HG03060 (cell line): ENCODE results near the gene TMEM131.
"Not testable (repeated sequence)": the region's sequence is repeated elsewhere in the genome, so short reads cannot be mapped to it uniquely, and the experiment has no call there.

Source experiments
- ATAC-seq: cut with Tn5 transposase; IDR thresholded peaks from one replicate; pipeline ENCODE4 v1.9.1; 2021; ENCODE audit warnings: low read depth, moderate number of reproducible peaks; ENCODE audit not compliant: unreplicated experiment

TMEM131 gene

GRCh38 chr2:97824011-97824410 is 171.7 kb downstream of the TMEM131 start:
- ATAC-seq: not testable (repeated sequence)

- ATAC-seq: not testable (repeated sequence)
Observed at GRCh38 chr2:97821862-97822261, 173.9 kb downstream of the TMEM131 start.

GRCh38 chr2:97819754-97820153 is 176.0 kb downstream of the TMEM131 start:
- ATAC-seq: no peak

GRCh38 chr2:97816411-97816810 is 179.3 kb downstream of the TMEM131 start:
- ATAC-seq: no peak

GRCh38 chr2:97812931-97813330 is 182.8 kb downstream of the TMEM131 start:
- no peak for ATAC-seq

- no peak for ATAC-seq
Observed at GRCh38 chr2:97808816-97809215, 186.9 kb downstream of the TMEM131 start.

GRCh38 chr2:97806738-97807618 is 188.8 kb downstream of the TMEM131 start:
- ATAC-seq: no peak

GRCh38 chr2:97805776-97806175 is 190.0 kb downstream of the TMEM131 start:
- no peak for ATAC-seq

GRCh38 chr2:97801028-97801427 is 194.7 kb downstream of the TMEM131 start:
- ATAC-seq: no peak

GRCh38 chr2:97798416-97798815 is 197.3 kb downstream of the TMEM131 start:
- ATAC-seq: no peak

- no peak for ATAC-seq
Observed at GRCh38 chr2:97797355-97797754, 198.4 kb downstream of the TMEM131 start.

- ATAC-seq: no peak
Observed at GRCh38 chr2:97796465-97797126, 199.2 kb downstream of the TMEM131 start.

- no peak for ATAC-seq
Observed at GRCh38 chr2:97792416-97792815, 203.3 kb downstream of the TMEM131 start.

- ATAC-seq: no peak
Observed at GRCh38 chr2:97788986-97789644, 206.6 kb downstream of the TMEM131 start.

- no peak for ATAC-seq
Observed at GRCh38 chr2:97785818-97786217, 209.9 kb downstream of the TMEM131 start.

- no peak for ATAC-seq
Observed at GRCh38 chr2:97784953-97785352, 210.8 kb downstream of the TMEM131 start.

GRCh38 chr2:97781981-97782380 is 213.8 kb downstream of the TMEM131 start:
- ATAC-seq: no peak

- ATAC-seq: no peak
Observed at GRCh38 chr2:97779141-97779540, 216.6 kb downstream of the TMEM131 start.

GRCh38 chr2:97775074-97775473 is 220.7 kb downstream of the TMEM131 start:
- ATAC-seq: no peak

- no peak for ATAC-seq
Observed at GRCh38 chr2:97774425-97774824, 221.3 kb downstream of the TMEM131 start.

GRCh38 chr2:97770445-97770844 is 225.3 kb downstream of the TMEM131 start:
- ATAC-seq: no peak
